GM21447 (cell line): ENCODE data around the gene ANAPC5.
A peak's percentile ranks its signal among the peaks of the same experiment; 100 is the strongest.
"Not testable (repeated sequence)": the region's sequence is repeated elsewhere in the genome, so short reads cannot be mapped to it uniquely, and the experiment has no call there.

Experiments
- ATAC-seq: cut with Tn5 transposase; IDR thresholded peaks from one replicate; pipeline ENCODE4 v1.9.1; 2021; ENCODE audit not compliant: unreplicated experiment

The ANAPC5 gene

GRCh38 chr12:121323908-121324307 is 28.3 kb downstream of the ANAPC5 start:
- ATAC-seq, result no peak

- ATAC-seq, result no peak
These were observed 34.1 kb downstream of the ANAPC5 start for GRCh38 chr12:121318121-121318520.

GRCh38 chr12:121314431-121314830 is 37.8 kb downstream of the ANAPC5 start:
- no peak for ATAC-seq

GRCh38 chr12:121310231-121310630 is 42.0 kb downstream of the ANAPC5 start:
- ATAC-seq, result not testable (repeated sequence)

- ATAC-seq, result not testable (repeated sequence)
These were observed 44.8 kb downstream of the ANAPC5 start for GRCh38 chr12:121307397-121307796.

- ATAC-seq, result no peak
These were observed 47.9 kb downstream of the ANAPC5 start for GRCh38 chr12:121304306-121304705.

- no peak for ATAC-seq
These were observed 50.3 kb downstream of the ANAPC5 start for GRCh38 chr12:121301876-121302275.

- ATAC-seq, result no peak
These were observed 52.0 kb downstream of the ANAPC5 start for GRCh38 chr12:121300083-121300819.

GRCh38 chr12:121299662-121300061 is 52.5 kb downstream of the ANAPC5 start:
- ATAC-seq, result no peak

- not testable (repeated sequence) for ATAC-seq
These were observed 53.8 kb downstream of the ANAPC5 start for GRCh38 chr12:121298411-121298810.

- ATAC-seq, result peak; percentile 7
These were observed 54.7 kb downstream of the ANAPC5 start for GRCh38 chr12:121297435-121297991.

GRCh38 chr12:121296618-121297434 is 55.4 kb downstream of the ANAPC5 start, which contains the start of gene CAMKK2:
Gene CAMKK2, minus strand, starts transcription at chr12:121296709. Its CDS starts 22,183 bp downstream, at chr12:121274526.
- ATAC-seq, result peak; percentile 52

GRCh38 chr12:121295746-121296617 is 56.2 kb downstream of the ANAPC5 start:
- ATAC-seq, result peak; percentile 19

- no peak for ATAC-seq
These were observed 57.0 kb downstream of the ANAPC5 start for GRCh38 chr12:121295116-121295745.

- ATAC-seq, result no peak
These were observed 57.9 kb downstream of the ANAPC5 start for GRCh38 chr12:121294151-121294889.

GRCh38 chr12:121293603-121294002 is 58.6 kb downstream of the ANAPC5 start:
- ATAC-seq, result no peak

- ATAC-seq, result no peak
These were observed 61.8 kb downstream of the ANAPC5 start for GRCh38 chr12:121290410-121290809.

GRCh38 chr12:121289962-121290361 is 62.2 kb downstream of the ANAPC5 start:
- no peak for ATAC-seq

- no peak for ATAC-seq
These were observed 63.2 kb downstream of the ANAPC5 start for GRCh38 chr12:121288986-121289385.
